Measurements from ENCODE around the gene BLOC1S5.

Gene BLOC1S5

DNA sequence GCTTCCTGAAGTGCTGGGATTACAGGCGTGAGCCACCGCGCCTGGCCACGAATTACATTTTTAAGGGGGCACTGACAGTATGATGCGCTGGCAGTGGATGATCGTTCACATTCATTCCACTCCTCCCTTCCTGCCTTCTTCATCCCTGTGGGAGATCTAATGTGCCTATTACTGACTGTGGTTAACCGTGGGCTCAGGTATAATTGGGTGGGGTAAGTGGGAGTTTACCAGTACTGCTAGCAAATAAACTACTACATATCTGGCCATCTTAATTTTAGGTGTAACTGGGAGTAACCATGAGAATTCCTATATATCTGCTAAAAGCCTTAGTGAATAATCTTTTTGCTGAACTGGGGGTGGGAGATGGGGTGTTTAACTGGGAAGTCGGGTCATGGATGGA, 6.5 kb upstream of the BLOC1S5 start:
- TF ChIP-seq, protein P1, sequence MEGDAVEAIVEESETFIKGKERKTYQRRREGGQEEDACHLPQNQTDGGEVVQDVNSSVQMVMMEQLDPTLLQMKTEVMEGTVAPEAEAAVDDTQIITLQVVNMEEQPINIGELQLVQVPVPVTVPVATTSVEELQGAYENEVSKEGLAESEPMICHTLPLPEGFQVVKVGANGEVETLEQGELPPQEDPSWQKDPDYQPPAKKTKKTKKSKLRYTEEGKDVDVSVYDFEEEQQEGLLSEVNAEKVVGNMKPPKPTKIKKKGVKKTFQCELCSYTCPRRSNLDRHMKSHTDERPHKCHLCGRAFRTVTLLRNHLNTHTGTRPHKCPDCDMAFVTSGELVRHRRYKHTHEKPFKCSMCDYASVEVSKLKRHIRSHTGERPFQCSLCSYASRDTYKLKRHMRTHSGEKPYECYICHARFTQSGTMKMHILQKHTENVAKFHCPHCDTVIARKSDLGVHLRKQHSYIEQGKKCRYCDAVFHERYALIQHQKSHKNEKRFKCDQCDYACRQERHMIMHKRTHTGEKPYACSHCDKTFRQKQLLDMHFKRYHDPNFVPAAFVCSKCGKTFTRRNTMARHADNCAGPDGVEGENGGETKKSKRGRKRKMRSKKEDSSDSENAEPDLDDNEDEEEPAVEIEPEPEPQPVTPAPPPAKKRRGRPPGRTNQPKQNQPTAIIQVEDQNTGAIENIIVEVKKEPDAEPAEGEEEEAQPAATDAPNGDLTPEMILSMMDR (IDR thresholded peaks at IDR 0.05; ENCODE audit: low read depth, low read length), result no peak
- DNase-seq (ENCODE audit: extremely low read depth, low read depth), result no peak

DNA sequence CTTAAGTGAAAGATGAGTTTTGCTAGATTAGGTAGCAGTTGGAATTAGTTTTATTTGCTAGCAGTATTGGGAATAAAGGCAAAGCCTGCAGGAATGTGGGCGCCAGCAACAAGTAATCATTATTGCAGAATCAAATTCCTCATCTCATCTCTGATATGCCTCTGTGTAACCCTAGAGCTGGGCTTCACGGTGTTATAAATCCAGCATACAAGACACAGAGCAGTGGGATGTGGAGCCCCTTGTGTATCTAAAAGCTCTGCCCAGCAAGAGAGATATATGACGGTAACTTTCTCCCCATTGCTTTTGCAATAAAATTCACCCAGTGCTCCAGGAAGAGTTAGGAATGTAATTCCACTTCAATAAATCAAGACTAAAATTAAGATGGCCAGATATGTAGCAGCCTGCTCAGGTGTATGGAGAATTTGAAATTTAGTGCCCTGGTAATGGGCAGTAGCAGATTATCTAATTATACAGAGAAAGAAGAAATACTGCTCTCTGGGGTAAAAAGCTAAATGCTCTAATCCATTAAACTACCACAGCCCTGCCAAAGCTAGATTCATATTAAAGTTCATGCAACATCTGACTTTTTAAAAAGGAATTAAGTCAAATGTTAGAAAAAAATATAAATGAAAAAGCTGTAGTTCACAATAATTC, 5.6 kb upstream of the BLOC1S5 start:
- DNase-seq (ENCODE audit: extremely low read depth, low read depth), result no peak

DNA sequence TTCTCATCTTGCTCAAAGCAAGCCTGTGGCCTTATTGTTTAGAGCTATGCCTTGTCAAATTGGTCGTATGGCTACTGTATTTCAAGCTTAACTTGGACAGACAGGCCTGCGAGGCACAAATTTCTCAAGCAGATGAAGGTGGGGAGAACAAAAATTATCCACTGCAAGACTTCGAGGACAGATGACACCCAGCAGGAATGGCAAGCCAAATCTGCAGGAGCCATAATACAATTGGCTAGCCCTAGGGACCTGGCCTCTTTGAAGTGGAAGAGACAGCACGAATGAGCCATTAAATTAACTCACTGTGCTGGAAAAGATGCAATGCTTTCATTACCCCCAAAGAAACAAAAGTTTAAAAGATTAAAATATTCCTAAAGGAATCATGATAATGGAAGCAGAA, 5.0 kb upstream of the BLOC1S5 start:
- TF ChIP-seq, protein P1 (IDR thresholded peaks at IDR 0.05; ENCODE audit: low read depth, low read length), result no peak
- DNase-seq (ENCODE audit: extremely low read depth, low read depth), result no peak

More for the DNA sequence above, 5.6 kb upstream of the BLOC1S5 start:
- TF ChIP-seq, protein P1 (IDR thresholded peaks at IDR 0.05; ENCODE audit: low read depth, low read length), result no peak

DNA sequence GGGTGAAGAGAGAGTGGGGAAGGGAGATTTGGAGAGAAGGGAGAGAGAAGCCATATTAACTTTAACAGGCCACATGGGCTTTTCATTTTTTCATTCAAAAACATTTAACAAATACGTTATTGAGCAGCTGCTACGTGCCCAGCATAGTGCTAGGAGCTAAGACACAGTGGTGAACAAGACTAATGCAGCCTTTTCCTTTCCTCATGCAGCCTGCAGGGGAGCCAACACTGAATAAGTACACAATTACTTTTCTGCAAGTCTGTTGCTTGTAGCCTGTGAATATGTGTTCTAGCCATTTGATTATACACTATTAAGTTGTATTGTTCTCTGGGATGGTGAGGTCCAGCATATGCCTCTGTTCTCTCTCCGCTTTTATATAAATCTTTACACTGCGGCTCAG, 1.9 kb upstream of the BLOC1S5 start:
- DNase-seq (ENCODE audit: extremely low read depth, low read depth), result no peak
- TF ChIP-seq, protein P1 (IDR thresholded peaks at IDR 0.05; ENCODE audit: low read depth, low read length), result no peak

DNA sequence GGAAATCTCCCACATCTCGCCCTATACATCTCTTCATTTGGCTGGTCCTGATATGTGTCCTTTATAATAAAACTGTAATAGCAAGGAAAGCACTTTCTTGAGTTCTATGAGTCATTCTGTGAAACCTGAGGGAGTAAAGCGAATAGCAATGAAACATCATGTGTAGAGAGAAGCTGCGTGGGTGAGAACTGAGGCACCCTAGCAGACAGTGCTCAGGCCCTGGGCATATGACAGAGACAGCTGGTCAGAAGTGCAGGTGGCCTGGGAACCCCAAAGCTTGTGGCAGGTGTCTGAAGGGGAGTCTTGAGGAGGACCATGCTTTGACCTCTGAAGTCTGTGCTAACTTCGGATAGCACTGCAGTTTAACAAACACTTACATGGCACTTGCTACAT, 1.3 kb upstream of the BLOC1S5 start:
- no peak for DNase-seq (ENCODE audit: extremely low read depth, low read depth)

DNA sequence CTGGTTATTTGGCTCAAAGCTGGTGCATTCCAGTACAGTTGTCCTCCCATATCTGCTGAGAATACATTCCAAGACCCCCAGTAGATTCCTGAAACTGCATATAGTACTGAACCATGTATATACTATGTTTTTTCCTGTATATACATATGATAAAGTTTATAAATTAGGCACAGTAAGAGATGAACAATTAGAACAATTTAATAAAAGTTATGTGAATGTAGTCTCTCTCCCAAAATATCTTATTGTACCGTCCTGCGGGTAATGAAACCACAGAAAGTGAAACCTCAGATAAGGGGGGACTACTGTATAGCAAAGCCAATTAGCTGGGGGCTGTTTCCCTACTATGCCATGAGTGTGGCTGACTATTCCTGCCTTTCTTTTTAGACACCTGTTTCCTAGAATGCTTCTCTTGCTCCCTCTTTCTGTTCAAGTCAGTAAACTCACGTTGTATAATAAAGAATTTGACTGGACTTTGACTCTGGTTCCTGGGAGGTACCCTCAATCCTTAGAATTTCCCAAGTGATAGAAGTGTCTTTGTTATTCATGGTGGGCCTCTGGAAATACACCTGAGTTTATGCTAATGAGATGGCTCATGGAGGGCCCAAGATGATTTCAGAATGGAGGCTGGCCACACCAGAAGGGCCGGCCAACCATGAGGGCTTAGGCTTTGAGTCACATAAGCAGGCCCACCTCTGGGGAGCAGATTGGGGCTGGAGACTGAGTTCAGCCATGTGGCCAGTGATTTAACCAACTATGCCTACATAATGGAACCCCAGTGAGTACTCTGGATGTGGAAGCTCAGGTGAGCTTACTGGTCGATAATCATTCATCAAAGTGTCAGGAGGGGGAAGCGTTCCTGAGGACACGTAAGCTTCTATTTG, 689 bp upstream of the BLOC1S5 start:
- DNase-seq (ENCODE audit: extremely low read depth, low read depth), result no peak
- TF ChIP-seq, protein P1 (IDR thresholded peaks at IDR 0.05; ENCODE audit: low read depth, low read length), result no peak

More for the DNA sequence above, 1.3 kb upstream of the BLOC1S5 start:
- TF ChIP-seq, protein P1 (IDR thresholded peaks at IDR 0.05; ENCODE audit: low read depth, low read length), result no peak

DNA sequence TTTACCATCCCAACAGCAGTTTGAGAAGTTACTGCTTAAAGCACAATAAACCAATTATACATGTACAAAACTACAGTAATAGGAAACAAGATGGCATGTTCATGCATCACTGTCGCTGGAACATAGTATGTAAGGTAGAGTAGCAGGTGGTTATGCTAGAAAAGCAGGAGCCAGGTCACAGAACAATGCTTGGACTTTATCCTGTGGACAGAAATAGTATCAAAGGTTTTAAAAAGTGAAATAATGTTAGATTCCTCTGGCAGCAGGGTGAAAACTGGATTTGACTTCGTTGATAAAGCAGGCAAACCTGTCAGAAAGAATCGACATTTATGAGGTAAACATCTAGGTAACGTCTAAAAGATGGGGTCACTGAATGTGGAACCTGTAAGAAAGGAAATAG, 2.5 kb downstream of the BLOC1S5 start:
- TF ChIP-seq, protein P1 (IDR thresholded peaks at IDR 0.05; ENCODE audit: low read depth, low read length), result no peak
- no peak for DNase-seq (ENCODE audit: extremely low read depth, low read depth)

Data from AG09319 (cell line).